ENCODE measurements around the gene SRPK2. TPM values are rescaled to one million over a fixed set of nuclear protein-coding genes. Genes with fewer than 3 reads are reported as not detected.
A peak's percentile ranks its signal among the peaks of the same experiment; 100 is the strongest.

The SRPK2 gene
- polyA plus RNA-seq, 3 donors, result 47.1 to 49.8 (median 48.7) TPM

DNA sequence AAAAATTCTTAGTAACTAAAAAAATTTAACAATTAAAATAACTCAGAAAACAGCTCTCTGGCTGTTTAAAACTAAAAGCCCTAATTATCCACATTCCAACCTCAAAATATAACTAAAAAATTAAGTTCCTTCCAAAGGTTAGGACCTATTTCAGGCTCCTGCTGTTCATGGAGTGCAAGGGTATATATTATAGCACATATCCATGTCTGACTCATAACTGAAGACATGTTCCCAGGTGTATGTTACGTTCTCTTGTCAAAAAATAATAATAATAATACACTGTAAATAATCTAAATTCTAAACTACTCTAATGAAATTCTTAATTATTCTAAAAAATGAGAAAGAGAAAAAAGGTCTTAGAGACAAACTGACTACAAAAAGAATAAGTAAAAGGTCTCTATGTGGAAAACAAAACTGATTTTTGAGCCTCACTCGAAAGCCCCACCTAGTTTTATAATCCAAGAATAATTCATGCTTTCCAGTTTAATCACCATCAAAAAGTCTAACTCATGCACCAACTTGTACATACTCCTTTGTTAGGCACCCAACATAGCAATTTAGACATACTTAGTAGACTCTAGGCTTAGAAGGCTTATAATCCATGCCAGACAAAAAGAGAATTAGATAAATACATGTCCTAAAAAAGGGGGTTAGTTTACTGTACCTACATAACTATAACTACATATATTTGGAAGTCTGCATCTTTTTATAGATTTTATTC is 203.3 kb downstream of the SRPK2 start:
- DNase-seq (ENCODE audit: extremely low read depth in 1 of 11, low read depth in 9 of 11, low spot score in 4 of 11), result no peak

DNA sequence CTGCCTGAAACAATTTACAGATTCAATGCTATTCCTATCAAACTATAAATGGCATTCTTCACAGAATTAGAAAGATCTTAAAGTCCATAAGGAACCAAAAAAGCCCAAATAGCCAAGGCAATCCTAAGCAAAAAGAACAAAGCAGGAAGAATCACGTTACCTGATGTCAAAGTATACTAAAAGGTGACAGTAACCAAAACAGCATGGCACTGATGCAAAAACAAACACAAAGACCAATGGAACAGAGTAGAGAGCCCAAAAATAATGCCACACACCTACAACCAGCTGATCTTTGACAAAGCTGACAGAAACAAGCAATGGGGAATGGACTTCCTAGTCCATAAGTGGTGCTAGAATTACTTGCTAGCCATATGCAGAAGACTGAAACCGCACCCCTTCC is 208.7 kb downstream of the SRPK2 start:
- DNase-seq (ENCODE audit: extremely low read depth in 1 of 11, low read depth in 9 of 11, low spot score in 4 of 11), result no peak

DNA sequence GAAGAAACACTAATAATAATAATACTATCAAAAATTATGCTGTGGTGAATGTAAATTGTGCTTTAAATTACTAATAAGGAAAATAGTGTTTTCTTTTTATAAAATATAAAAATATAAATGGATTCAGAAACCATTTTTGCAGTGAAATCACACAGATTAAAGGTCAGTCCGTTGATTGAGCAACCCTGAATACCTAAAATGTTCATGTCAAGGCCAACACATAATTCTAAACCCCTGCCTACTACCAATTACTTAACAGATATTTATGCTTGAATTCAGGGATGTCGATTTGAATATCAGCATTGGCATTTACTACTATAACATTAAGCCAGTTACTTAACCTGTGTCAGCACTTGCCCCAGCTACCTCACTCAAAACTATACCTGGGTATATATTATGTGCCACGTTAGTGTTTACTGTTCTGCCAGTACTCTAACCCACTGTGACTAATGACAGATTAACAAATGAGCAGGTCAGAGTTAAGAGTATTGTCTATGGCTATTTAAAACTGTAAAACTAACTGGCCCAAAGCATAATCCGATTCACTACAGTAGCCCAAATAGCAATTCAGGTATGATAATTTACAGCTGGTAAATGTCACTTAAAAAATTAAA is 209.7 kb downstream of the SRPK2 start:
- no peak for DNase-seq (ENCODE audit: extremely low read depth in 1 of 11, low read depth in 9 of 11, low spot score in 4 of 11)

GRCh38 chr7:105178177-105178576 is 210.5 kb downstream of the SRPK2 start:
- DNase-seq (ENCODE audit: extremely low read depth in 1 of 11, low read depth in 9 of 11, low spot score in 4 of 11), result no peak

DNA sequence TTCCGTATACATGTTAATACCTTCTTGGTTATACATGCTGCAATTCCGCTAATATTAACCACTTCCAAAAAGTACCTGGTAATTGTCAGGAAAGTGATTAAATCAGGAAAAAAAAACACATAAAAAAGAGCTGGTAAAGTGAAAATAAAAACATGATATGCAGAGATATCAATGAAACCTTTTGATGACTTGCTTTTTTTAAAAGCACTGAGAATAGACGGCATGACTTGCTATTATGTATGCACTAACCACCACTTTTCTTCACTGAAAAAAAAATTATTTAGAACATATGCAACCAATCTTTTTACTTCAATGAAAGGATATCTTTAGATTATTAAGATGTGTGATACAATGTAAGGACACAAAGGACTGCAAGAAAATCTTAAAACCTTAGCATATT is 211.7 kb downstream of the SRPK2 start:
- DNase-seq (ENCODE audit: extremely low read depth in 1 of 11, low read depth in 9 of 11, low spot score in 4 of 11), result no peak

- DNase-seq (ENCODE audit: extremely low read depth in 1 of 11, low read depth in 9 of 11, low spot score in 4 of 11), result no peak
These were observed 215.1 kb downstream of the SRPK2 start for GRCh38 chr7:105173586-105173985.

DNA sequence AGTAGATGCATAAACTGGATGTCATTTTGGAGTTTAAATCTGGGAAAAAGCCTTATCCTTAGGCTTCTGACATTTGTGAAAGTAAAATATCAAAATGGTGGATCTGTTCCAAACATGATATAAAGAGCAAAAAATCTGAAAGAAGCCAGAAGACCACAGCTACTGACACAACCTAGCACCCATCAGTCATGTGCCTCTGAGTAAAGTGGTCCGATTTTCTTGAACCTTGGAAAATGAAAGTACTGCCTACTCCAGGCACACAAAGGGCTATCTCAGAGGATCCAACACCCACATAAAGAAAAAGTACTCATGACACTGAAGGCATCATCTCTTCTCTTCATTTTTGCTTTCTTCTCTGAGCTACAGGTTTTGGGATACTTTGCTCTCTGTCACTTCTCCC is 224.0 kb downstream of the SRPK2 start:
- DNase-seq (ENCODE audit: extremely low read depth in 1 of 11, low read depth in 9 of 11, low spot score in 4 of 11), result no peak

DNA sequence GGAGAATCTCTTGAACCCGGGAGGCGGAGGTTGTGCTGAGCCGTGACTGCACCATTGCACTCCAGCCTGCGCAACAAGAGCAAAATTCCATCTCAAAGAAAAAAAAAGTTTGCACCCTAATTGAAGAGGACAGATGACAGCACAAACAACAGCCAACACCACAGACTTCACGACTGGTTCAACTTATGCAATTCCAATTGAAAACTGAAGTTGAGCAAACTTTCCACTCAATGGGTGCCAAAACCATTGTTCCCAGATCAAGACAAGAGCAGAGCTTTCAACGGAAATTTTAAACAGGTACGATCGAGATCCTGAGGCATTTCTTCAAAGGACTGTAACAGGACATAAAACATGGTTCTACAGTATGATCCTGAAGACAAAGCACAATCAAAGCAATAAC is 225.0 kb downstream of the SRPK2 start:
- DNase-seq (ENCODE audit: extremely low read depth in 1 of 11, low read depth in 9 of 11, low spot score in 4 of 11), result no peak

GRCh38 chr7:105161366-105161765 is 227.4 kb downstream of the SRPK2 start:
- no peak for DNase-seq (ENCODE audit: extremely low read depth in 1 of 11, low read depth in 9 of 11, low spot score in 4 of 11)

DNA sequence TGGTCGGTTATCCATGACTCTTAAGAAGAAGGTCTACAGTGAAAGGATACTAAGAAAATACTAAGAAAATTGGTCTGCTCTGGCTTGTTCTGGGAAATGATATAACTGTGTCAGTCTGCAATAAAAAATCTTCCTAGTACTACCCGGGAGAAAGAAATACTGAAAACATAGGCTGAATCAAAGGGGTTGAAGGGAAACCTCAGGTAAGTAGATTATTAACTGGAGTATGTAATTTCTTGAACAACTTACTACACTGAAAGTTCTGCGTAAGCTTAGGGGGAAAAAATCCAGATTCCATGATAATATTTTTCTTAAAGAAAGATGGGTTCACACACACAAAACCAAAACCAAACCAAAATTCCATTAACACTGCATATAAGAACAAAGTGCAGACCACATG is 231.4 kb downstream of the SRPK2 start:
- DNase-seq (ENCODE audit: extremely low read depth in 1 of 11, low read depth in 9 of 11, low spot score in 4 of 11), result no peak

GRCh38 chr7:105156731-105157130 is 232.0 kb downstream of the SRPK2 start:
- DNase-seq (ENCODE audit: extremely low read depth in 1 of 11, low read depth in 9 of 11, low spot score in 4 of 11), result no peak

GRCh38 chr7:105154084-105154483 is 234.6 kb downstream of the SRPK2 start:
- DNase-seq (ENCODE audit: extremely low read depth in 1 of 11, low read depth in 9 of 11, low spot score in 4 of 11), result no peak

DNA sequence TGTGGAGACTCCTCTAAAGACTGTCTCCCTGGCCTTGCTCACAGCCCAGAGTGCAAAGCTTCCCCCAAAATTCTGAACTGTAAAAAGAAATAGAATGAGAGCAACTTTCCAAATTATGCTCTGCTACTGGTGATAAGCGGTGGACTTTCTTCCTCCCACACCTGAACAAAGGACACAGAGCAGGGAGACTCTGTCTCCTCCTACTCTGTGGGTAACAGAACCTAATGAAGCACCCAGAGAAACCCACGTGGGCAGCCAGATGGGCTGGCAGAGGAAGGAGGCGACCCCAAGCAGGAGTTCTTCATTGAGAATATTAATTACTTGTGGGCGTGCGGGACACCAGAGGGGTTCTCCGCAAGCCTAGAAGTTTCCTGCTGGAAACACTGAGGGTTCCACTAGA is 235.2 kb downstream of the SRPK2 start:
- no peak for DNase-seq (ENCODE audit: extremely low read depth in 1 of 11, low read depth in 9 of 11, low spot score in 4 of 11)

DNA sequence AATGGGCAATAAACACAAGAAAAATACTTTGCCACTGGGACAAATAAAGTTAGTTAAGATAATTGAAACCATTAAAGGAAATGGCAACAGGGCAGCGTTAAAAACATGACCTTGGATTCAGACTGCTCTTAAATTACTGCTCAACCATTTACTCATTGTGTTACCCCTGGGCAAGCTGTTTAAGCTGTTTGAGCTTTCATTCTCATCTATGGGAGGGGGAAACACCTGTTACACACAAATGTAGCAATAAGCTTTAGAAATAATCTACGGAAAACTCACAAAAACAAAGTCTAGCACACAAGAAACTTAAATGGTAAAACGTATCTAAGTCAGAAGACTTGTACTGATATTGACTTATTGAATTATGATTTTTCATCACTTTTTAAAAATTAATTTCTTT is 237.6 kb downstream of the SRPK2 start:
- no peak for DNase-seq (ENCODE audit: extremely low read depth in 1 of 11, low read depth in 9 of 11, low spot score in 4 of 11)

- DNase-seq (ENCODE audit: extremely low read depth in 1 of 11, low read depth in 9 of 11, low spot score in 4 of 11), result no peak
These were observed 238.9 kb downstream of the SRPK2 start for GRCh38 chr7:105149827-105150226.

DNA sequence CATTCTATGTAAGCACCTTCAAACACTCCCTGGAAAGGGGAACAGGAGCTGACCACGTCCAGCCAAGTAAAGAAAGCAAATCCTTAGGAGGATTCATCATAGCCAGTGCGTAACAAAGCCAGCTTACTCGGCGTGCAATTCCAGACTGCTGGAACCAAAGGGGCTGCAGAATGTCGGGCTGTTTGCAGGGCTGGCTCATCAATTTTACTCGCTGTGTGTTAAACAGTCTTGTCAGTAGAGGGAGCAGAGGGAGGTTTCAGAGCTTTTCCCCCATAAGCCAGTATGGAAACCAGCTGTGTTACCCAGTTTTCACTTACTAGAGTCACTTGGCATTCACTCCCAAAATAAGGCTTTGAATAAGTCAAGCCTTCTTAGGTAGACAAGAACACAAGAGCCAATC is 247.7 kb downstream of the SRPK2 start:
- peak in 3 of 11 donors; percentile 13 to 31 (median 17) for DNase-seq (ENCODE audit: extremely low read depth in 1 of 11, low read depth in 9 of 11, low spot score in 4 of 11)

GRCh38 chr7:105139381-105139780 is 249.3 kb downstream of the SRPK2 start:
- DNase-seq (ENCODE audit: extremely low read depth in 1 of 11, low read depth in 9 of 11, low spot score in 4 of 11), result no peak

- no peak for DNase-seq (ENCODE audit: extremely low read depth in 1 of 11, low read depth in 9 of 11, low spot score in 4 of 11)
These were observed 250.8 kb downstream of the SRPK2 start for GRCh38 chr7:105137898-105138297.

DNA sequence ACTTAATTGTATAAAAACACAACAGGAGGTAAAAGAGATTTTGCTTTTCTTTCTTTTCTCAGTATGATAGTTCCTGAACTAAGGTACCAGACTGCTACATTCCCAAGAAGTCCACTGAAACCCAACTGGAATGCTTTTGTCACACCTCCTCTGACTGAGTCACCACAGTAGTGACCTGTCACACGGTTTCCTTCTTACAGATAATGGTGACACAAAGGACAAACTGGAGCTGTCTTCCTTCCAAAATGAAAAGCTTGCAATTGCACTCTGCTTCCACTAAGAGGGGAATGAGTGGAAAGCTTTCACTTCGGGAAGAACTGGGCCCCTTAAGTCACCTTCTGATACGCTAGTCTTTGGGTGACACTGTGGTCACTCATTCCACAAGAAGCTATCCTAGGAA is 252.5 kb downstream of the SRPK2 start:
- DNase-seq (ENCODE audit: extremely low read depth in 1 of 11, low read depth in 9 of 11, low spot score in 4 of 11), result no peak

DNA sequence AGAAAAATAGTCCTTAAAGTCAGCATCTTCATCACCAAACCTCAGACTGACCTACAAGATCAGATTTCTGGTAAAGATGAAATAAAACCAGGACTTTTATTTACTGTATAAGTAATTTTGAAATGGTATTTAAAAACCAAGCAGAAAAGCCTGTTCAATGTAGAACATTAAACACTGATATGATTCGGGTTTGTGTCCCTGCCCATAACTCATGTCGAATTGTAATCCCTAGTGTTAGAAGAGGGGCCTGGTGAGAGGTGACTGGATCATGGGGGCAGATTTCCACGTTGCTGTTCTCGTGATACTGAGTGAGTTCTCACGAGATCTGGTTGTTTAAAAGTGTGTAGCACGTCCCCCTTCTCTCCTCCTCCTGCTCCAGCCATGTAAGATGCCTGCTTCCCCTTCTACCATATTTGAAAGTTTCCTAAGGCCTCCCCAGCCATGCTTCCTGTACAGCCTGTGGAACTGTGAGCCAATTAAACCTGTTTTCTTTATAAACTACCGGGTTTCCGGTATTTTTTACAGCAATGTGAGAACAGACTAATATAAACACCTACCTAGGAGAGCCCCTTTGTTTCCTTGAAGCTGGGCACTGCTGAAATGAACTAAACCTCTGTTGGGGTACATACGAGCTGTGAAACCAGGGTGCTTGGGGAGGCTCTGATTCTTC is 254.6 kb downstream of the SRPK2 start:
- no peak for DNase-seq (ENCODE audit: extremely low read depth in 1 of 11, low read depth in 9 of 11, low spot score in 4 of 11)

DNA sequence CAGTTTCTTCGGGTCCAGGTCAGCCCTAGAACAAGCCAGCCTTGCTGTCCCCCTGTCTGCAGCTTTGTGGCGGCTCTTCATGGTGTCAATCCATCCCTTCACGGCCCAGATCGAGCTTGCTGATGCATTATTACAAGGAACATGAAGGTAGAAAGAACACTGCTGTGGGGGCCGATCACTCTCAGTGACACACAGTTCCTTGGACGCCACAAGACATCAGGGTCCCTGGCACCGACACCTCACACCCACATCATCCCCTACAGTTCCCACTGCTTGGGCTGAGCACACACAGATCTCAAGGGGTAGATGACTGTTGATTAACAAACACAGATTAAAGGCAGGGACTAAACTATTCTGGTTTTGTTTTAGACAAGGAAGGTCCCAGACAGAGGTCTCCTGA is 255.4 kb downstream of the SRPK2 start:
- DNase-seq (ENCODE audit: extremely low read depth in 1 of 11, low read depth in 9 of 11, low spot score in 4 of 11), result no peak

Measured in renal cortex interstitium (tissue), 11 donors.